Endothelial cell (in vitro differentiated cells): Measurements from ENCODE around the gene SKIC8. TPM values are rescaled to one million over a fixed set of nuclear protein-coding genes. Genes with fewer than 3 reads are reported as not detected.
"Not testable (repeated sequence)": the region's sequence is repeated elsewhere in the genome, so short reads cannot be mapped to it uniquely, and the experiment has no call there.

ENCODE experiments used
- DNase-seq: peaks from one replicate; pipeline ENCODE4 v3.0.0; 2021; ENCODE audit warnings: low spot score
- H3K27ac Mint-ChIP-seq: one replicate; pipeline ENCODE4 v1.8.0; 2021; ENCODE audit warnings: mixed read lengths, inconsistent platforms; ENCODE audit not compliant: unreplicated experiment
- H3K27me3 Mint-ChIP-seq: one replicate; pipeline ENCODE4 v1.8.0; 2021; ENCODE audit warnings: mild to moderate bottlenecking, moderate library complexity, mixed read lengths, inconsistent platforms; ENCODE audit not compliant: unreplicated experiment
- H3K36me3 Mint-ChIP-seq: one replicate; pipeline ENCODE4 v1.8.0; 2021; ENCODE audit warnings: mild to moderate bottlenecking, low read depth, mixed read lengths, inconsistent platforms; ENCODE audit not compliant: unreplicated experiment
- H3K4me1 Mint-ChIP-seq: one replicate; pipeline ENCODE4 v1.8.0; 2021; ENCODE audit warnings: mild to moderate bottlenecking, mixed read lengths, inconsistent platforms; ENCODE audit not compliant: unreplicated experiment
- H3K4me3 Mint-ChIP-seq: one replicate; pipeline ENCODE4 v1.8.0; 2021; ENCODE audit warnings: mild to moderate bottlenecking, mixed read lengths, inconsistent platforms; ENCODE audit not compliant: unreplicated experiment
- H3K9me3 Mint-ChIP-seq: one replicate; pipeline ENCODE4 v1.8.0; 2021; ENCODE audit warnings: mixed read lengths, inconsistent platforms; ENCODE audit not compliant: unreplicated experiment
- total RNA-seq: library from RNA; stranded (reverse); fragmentation: NEBNext Ultra II Directional; extraction: Animal tissue kit (Norgen Biotek cat#: 25700); gene quantifications from one replicate; pipeline ENCODE4 v1.2.1, GENCODE V29; 2021; ENCODE audit not compliant: unreplicated experiment
- TF ChIP-seq, protein P1 (sequence below): fragments of 200-600 bp; sonication (generic); IDR thresholded peaks from one replicate; pipeline ENCODE4 v1.5.0; 2021; ENCODE audit warnings: antibody characterized with exemption; ENCODE audit not compliant: unreplicated experiment

SKIC8 gene
- total RNA-seq, 1 donor from 2014 or later = 43.9 TPM

DNA sequence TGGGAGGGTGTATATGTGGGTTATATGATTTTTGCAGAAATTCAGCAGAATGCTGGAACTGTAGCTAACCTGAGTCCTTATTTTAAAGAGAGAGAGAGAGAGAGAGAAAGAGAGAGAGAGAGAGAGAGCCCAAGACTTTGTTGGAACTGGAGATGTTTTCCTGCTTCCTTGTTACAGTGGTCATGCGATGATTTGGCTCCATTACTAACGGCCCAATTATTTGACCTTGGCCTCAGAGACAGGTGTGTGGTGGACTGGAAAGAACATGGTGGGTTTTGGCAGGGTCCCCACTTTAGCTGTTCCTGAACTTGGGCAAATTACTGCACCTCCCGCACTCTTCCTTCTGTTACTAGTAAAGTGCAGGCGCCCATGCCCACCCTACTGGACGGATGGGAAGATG is 50.3 kb downstream of the SKIC8 start:
- TF ChIP-seq, protein P1, sequence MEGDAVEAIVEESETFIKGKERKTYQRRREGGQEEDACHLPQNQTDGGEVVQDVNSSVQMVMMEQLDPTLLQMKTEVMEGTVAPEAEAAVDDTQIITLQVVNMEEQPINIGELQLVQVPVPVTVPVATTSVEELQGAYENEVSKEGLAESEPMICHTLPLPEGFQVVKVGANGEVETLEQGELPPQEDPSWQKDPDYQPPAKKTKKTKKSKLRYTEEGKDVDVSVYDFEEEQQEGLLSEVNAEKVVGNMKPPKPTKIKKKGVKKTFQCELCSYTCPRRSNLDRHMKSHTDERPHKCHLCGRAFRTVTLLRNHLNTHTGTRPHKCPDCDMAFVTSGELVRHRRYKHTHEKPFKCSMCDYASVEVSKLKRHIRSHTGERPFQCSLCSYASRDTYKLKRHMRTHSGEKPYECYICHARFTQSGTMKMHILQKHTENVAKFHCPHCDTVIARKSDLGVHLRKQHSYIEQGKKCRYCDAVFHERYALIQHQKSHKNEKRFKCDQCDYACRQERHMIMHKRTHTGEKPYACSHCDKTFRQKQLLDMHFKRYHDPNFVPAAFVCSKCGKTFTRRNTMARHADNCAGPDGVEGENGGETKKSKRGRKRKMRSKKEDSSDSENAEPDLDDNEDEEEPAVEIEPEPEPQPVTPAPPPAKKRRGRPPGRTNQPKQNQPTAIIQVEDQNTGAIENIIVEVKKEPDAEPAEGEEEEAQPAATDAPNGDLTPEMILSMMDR = no peak
- H3K4me3 Mint-ChIP-seq = no peak overlapping the region

DNA sequence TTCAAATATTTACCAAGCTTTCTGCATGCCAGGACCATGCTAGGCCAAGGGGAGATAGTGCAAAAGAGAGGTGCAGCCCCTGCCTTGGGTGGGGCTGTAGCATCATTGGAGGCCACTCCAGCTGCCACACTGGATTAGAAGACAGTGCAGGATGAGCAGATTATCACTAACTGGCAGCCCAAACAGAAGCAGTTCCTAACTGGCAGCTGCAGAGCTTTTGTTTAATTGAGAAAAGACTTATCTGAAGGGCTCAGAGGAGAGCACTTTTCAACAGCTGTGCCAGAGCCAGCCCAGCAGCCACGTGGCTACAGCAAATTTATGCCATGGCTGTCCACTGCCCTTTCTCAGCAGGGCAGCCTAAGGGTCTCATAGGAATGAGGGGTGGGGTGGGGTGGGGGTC is 51.5 kb downstream of the SKIC8 start:
- Mint-ChIP-seq H3K27me3 (no peaks in the 10 kb centered on the region), H3K4me3 (no peak overlapping the region), H3K36me3 (no peaks in the 10 kb centered on the region), H3K9me3 (no peaks in the 10 kb centered on the region), H3K27ac (no peak overlapping the region), H3K4me1 (no peaks in the 10 kb centered on the region)
- no peak for DNase-seq
- TF ChIP-seq, protein P1 = no peak

More for the DNA sequence above, 50.3 kb downstream of the SKIC8 start:
- Mint-ChIP-seq H3K27me3 (no peaks in the 10 kb centered on the region), H3K4me1 (no peaks in the 10 kb centered on the region), H3K27ac (peak overlapping the region; percentile 16), H3K9me3 (no peaks in the 10 kb centered on the region), H3K36me3 (no peaks in the 10 kb centered on the region)
- no peak for DNase-seq

DNA sequence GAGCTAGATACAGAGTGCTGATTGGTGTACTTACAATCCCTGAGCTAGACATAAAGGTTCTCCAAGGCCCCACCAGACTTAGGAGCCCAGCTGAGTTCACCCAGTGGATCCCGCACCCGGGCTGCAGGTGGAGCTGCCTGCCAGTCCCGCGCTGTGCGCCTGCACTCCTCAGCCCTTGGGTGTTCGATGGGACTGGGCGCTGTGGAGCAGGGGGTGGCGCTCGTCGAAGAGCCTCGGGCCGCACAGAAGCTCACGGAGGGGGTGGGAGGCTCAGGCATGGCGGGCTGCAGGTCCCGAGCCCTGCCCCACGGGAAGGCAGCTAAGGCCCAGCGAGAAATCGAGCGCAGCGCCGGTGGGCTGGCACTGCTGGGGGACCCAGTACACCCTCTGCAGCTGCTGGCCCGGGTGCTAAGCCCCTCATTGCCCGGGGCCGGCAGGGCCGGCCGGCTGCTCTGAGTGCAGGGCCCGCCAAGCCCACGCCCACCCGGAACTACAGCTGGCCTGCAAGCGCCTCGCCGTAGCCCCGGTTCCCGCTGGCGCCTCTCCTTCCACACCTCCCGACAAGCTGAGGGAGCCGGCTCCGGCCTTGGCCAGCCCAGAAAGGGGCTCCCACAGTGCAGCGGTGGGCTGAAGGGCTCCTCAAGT is 53.3 kb downstream of the SKIC8 start:
- not testable (repeated sequence) for H3K27ac Mint-ChIP-seq, H3K27me3 Mint-ChIP-seq, H3K4me3 Mint-ChIP-seq, H3K36me3 Mint-ChIP-seq, H3K4me1 Mint-ChIP-seq, H3K9me3 Mint-ChIP-seq, DNase-seq

DNA sequence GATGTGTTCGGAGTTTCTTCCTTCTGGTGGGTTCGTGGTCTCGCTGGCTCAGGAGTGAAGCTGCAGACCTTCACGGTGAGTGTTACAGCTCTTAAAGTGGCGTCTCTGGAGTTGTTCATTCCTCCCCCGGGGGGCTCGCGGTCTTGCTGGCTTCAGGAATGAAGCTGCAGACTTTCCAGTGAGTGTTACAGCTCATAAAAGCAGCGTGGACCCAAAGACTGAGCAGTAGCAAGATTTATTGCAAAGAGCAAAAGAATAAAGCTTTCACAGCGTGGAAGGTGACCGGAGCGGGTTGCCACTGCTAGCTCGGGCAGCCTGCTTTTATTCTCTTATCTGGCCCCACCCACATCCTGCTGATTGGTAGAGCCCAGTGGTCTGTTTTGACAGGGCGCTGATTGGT is 54.0 kb downstream of the SKIC8 start:
- H3K27me3 Mint-ChIP-seq, DNase-seq, H3K36me3 Mint-ChIP-seq, H3K4me1 Mint-ChIP-seq, H3K27ac Mint-ChIP-seq, H3K9me3 Mint-ChIP-seq: not testable (repeated sequence)
- peak overlapping the region; percentile 59 for H3K4me3 Mint-ChIP-seq

DNA sequence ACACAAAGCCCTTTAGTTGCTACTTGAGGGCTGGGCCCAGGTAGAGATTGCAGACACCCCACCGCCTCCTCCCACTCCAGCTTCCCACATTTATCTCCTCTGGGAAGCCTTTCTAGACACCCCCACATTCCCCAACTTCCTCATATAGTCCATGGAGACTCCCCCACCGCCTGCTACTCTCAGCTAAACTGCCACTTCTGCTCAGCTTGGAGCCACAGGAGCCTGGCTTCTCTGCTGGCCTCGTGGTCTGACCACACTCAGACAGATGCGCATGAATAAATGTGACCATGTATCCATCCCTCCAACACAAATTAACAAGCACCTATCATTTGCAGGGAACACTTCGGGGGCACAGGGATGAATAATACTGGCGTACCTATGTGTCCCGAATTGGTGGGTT is 54.5 kb downstream of the SKIC8 start:
- H3K4me3 Mint-ChIP-seq = no peak overlapping the region
- TF ChIP-seq, protein P1 = no peak
- no peaks in the 10 kb centered on the region for H3K4me1 Mint-ChIP-seq
- DNase-seq = no peak
- H3K27ac Mint-ChIP-seq = no peak overlapping the region
- H3K36me3 Mint-ChIP-seq = no peaks in the 10 kb centered on the region
- no peaks in the 10 kb centered on the region for H3K27me3 Mint-ChIP-seq
- no peaks in the 10 kb centered on the region for H3K9me3 Mint-ChIP-seq

DNA sequence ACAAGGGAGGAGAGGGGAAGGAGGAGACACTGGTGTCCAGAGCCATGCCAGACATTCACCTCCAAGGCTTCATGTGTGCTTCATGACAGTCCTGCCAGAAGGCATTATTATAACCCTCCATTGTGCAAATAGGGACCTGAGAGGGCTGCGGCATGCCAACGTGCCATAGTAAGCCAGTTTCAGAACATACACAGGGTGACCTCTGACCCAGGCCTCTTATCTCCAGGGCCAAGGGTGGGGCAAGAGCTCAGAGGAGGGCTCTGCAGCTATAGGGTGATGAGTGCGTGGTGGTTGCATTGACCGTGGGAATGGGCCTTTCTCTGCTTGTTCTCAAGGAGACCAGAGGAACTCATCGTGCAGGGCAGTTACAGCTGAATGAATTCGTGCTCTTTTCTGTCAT is 55.3 kb downstream of the SKIC8 start:
- TF ChIP-seq, protein P1 = no peak
- Mint-ChIP-seq H3K27me3 (no peaks in the 10 kb centered on the region), H3K36me3 (no peaks in the 10 kb centered on the region), H3K9me3 (no peaks in the 10 kb centered on the region), H3K4me3 (no peak overlapping the region), H3K4me1 (no peaks in the 10 kb centered on the region), H3K27ac (no peak overlapping the region)
- DNase-seq = no peak
